GM19099 (cell line): ENCODE data around the gene CD8A.

Source experiments
- POLR2A ChIP-seq: IDR thresholded peaks from 3 replicates; pipeline ENCODE4 v1.6.1; 2011; ENCODE audit warnings: low read depth; ENCODE audit not compliant: insufficient read length; ENCODE audit errors: extremely low read depth

The CD8A gene

DNA sequence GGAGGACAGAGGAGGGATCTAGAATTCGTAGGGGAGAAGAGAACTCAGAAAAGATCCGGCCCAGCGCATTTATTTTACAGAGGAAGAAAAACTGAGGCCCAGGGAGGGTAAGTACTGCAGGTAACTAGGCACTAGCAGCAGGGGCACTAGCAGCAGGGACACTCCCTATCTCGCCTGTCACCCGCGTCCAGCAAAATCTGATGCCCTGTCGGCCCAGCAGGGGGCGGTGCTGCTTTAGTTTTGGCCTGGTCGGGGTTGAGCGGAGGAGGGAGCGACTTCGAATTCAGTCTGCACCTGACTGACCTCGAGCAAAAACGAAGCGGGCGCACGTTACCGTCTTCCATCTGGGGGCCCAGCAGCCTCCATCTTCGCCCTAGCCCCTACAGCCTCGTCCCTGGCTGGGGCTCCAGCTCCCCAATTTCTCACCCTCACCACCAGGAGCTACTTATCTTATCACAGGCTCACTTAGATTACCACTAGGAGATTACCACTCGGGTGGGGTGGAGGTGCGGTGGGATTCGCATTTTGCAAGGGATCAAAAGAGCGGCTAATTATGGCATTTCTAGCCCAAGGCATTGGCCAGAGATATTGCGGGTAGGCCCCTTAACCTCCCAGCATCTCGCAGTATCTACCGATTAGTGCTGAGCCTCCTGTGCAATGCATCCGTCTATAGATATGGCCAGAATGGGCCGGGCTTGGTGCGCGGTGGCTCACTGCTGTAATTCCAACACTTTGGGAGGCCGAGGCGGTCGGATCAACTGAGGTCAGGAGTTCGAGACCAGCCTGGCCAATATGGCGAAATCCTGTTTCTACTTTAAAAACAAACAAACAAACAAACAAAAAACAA, 17.8 kb upstream of the CD8A start:
- TF ChIP-seq POLR2A, result no peak

DNA sequence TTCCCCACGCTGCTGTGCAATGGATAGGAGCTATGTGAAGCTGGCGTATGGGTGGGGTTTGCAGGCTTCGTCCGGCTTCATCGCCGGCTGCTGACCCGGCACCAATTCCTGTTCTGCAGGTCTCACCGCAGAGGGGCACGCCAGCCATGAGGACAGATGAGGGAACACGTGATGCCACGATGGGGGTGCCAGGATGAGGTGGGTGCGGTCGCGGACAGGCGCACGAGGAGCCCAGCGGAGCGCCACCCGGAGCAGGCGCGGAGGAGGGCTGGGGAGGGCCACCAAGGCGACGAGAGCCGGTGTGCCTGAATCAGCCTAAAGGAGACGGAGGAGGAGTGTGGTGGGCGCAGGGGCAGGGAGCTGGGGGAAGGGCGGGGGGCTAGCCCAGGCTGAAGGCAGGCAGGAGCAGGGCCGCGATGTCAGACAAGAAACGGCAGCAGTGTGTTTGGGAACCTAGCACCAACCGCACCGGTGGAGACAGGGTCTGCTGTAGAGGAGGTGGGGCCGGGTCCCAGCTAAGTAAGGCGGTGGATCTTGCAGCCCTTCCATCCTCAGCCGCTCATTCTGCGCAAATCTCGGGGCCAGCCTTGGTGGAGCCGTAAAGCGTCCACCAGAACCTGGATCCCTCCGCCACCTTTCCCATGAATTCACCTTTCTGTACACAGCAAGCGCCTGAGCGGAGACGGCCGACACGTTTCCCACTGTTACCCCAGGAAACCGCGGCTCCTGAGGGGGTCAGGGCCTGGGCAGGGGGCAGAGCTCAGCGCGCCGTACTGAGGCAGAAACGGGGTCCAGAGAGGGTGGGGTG, 17.0 kb upstream of the CD8A start:
- TF ChIP-seq POLR2A, result no peak

DNA sequence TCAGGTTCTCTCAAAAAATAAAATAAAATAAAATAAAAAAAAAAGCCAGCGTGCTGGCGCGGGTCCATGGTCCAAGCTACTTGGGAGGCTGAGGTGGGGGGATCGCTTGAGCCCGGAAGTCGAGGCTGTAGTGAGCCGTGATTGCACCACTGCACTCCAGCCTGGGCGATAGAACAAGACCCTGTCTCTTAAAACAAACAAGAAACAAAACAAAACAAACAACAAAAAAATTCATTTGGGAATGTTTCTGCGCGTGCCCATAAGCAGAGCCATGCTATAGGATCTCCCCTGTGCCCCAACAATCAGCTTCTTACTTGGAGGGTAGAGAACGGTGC, 16.4 kb upstream of the CD8A start:
- TF ChIP-seq POLR2A, result no peak

DNA sequence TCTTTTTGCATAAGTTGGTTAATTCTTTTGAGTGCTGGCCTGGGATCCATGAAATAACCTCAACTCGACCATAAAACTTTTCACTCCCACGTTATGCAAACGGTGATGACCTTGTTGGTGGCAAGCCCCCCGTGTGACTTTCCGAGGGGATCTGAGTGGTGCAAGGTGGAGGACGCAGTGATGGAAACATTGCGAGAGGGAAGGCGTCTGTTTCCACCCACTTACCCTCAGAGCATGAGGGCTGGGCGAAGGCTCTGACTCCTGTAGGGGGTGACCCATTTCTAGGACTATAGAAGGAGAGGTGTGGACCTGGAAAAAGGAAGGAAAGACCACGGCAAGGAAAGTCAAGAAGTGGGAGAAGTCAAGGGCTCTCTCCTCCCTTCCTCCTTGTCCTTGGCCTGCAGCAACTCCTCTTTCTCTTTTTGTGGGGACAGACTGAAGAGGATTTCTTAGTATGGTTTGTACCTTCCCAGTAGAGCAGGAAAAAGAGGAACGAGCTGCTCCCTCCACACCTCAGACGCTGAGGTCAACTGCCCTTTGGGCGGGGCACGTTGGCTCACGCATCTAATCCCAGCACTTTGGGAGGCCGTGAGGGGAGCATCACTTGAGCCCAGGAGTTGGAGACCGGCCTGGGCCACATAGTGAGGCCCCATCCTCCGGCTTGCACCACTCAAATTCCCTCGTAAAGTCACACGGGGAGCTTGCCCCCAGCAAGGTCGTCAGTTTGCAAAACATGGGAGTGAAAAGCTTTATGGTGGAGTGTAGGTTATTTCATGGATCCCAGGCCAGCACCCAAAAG, 15.5 kb upstream of the CD8A start:
- TF ChIP-seq POLR2A, result no peak

DNA sequence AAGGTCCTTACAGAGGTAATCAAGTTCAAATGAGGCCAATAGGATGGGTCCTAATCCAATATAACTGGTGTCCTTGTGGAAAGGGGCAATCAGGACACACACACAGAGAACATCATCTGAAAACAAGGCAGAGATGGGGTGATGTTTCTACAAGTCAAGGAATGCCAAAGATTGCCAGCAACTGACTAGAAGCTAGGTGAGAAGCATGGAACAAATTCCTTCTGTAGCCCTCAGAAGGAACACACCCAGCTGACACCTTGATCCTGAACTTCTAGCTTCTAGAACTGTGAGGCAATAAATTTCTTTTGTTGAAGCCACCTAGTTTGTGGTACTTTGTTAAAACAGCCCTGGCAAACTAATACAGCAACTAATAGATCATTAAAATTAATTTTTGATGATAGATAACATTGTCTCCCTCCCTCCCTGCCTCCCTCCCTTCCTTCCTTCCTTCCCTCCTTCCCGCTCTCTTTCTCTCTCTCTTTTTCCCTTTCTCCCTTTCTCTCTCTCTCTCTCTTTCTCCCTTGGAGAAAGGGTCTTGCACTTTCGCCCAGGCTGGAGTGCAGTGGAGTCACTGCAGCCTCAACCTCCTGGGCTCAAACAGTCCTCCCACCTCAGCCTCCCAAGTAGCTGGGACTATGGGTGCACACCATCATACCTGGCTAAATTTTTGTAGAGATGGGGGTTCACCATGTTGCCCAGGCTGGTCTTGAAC, 10.3 kb upstream of the CD8A start:
- TF ChIP-seq POLR2A, result no peak

DNA sequence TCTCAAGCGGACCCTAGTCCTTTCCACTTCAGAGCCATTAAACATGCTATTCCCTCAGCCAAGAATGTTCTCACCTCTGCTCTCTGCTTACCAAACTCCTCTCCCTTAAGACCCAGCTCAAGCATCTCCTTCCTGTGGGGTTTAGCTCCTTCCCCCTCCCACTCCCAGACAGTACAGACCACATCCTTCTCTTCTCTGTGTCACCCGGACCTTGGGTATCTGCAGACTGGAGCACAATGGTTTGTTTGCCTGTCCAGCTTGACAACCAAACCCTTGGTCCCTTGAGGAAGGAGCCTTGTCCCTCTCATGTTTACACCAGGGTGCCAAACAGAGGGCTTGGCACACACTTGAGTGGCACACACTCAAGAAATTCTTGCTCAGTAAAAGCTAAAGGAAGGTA, 4.1 kb upstream of the CD8A start:
- no peak for TF ChIP-seq POLR2A

DNA sequence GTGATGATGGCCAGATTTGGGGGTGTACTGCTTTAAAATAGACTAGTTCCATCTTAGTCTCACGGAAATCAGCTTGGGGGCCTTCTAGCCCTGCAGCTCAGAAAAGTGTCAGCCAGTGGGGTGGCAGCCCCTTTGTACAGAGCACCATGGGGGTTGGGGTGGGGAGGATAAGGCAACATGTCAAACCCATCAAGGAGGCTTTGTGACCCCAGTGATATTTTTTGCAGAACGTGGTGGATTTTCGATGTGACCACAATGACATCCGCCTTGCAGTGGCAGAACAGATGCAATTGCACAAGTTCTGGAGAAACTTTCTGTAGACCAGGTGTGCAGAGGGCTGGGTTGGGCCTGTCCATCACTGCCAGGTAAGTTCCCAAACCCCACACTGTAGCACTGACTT, 3.0 kb upstream of the CD8A start:
- TF ChIP-seq POLR2A, result no peak

DNA sequence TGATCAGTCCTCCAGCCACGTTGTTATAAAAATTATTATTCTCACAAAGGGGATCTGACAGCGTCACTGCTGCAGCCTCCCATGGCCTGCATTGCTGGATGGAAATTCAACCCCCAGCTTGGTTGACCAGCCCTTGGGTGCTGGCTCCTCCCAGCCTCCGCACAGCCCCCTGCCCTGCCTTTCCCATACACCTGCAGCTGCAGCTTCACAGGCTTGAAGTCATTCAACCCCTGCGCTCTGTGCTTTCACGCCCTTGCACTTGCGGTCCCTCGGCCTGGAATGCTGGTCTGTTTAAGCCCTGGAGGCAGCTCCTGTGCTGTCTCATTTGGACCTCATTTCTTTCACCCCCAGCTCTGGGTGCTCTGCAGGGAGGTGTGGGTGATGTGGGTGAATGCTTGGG, 860 bp upstream of the CD8A start:
- no peak for TF ChIP-seq POLR2A

DNA sequence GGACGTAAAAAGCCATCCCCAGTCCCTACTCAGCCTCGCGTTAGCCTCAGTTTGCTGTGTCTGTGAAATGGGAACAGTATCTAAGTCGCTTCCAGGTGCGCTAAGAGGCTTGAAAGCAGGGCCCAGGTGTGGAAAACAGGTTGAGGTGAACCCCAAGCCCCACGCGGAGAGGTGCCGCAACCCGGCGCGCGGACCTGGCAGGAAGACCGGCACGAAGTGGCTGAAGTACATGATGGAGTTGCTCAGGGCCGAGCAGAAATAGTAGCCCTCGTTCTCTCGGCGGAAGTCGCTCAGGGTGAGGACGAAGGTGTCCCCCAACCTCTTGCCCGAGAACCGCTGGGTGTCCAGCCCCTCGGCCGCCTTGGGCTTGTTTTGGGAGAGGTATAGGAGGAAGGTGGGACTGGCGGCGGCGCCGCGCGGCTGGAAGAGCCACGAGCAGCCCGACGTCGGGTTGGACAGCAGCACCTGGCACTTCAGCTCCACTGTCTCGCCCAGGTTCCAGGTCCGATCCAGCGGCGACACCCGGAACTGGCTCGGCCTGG, 508 bp downstream of the CD8A start:
- no peak for TF ChIP-seq POLR2A

DNA sequence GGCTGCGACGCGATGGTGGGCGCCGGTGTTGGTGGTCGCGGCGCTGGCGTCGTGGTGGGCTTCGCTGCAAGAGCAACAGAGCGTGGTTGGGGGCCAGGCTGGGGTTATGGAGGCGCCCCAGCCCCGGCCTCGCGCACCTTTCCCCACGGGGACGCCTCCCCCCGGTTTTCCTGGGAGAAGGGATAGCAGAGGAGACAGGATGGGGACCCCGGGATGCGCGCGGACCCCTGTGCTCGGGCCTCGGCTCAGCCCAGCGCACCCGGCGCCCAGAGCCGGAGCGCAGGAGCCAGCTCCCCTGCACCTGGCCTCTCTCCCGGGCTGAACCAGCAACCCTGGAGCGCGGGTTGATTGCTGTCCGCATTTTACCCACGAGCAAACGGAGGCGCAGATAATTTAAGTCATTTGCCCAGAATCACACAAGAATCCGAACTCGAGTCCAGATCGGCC, 1.0 kb downstream of the CD8A start:
- TF ChIP-seq POLR2A, result no peak

DNA sequence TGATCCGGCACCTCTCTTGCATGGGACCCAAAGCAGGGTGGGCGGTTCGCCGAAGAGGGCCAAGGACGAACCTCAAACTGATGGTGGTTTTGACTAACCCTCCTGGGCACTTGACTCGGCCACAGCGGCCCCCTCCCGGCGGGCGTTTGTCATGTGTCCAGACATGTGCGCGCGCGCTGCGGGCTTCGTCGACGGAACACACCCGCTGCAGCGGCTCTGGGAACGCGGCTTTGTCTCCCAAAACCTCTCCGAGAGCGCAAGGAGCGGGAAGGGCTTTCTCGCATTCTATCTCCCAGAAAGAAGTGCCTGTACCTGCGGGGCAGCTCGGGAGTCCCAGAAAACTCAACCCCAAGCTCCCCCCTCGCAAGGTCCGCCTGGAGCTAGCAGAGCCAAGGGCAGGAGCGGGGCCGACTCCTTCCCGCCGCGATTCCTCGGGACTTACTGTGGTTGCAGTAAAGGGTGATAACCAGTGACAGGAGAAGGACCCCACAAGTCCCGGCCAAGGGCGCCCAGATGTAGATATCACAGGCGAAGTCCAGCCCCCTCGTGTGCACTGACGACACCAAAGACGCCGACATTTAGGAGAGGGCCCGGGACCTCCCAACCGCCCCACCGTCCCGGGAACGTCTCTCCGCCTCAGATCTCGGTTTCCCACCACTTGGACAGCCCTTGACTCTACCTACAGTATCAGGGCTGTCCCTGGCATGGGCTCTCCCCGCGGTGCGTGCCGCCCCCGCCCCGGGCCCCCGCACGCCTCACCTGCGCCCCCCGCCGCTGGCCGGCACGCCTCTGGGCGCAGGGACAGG, 1.6 kb downstream of the CD8A start:
- no peak for TF ChIP-seq POLR2A

DNA sequence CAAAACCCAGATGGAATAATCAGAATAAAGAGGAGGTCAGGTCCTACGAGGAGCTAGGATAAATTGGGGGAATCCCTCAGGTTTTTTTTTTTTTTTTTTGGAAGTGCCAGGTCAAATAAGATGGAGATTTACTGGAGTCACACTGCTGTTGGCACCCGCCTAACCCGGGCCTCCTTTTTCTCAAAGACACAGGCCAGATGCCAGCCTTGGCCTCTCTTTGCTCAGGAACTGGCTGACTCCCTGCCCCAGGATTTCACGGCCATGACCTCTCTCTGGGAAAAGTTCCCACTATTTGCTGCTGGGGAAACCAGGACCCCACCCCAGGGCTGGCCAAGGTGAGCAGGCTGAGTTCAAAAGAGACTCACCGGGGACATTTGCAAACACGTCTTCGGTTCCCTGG, 2.5 kb downstream of the CD8A start:
- TF ChIP-seq POLR2A, result no peak

DNA sequence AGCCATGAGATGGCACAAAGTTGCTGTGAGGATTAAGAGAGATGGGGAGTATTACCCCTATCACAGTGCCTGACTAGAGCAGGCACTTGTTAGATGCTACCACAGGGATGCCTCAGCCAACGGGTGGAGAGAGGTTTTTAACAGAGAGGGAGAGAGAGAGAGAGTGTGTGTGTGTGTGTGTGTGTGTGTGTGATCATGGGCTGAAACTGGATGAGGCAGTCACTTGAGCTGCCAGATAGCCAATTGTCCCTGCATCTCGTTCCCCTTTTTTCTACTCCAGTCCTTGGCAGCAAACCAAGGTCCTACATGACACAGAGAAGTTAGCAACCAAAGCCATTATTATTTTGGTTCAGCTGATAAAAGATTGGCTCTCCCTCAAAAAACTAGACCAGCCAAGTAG, 3.0 kb downstream of the CD8A start:
- TF ChIP-seq POLR2A, result no peak
